RPMI7951 (cell line): Measurements from ENCODE around the gene ATP13A3. TPM values are rescaled to one million over a fixed set of nuclear protein-coding genes. Genes with fewer than 3 reads are reported as not detected.

Experiments used
- DNase-seq: peaks from one replicate; pipeline ENCODE4 v3.0.0-alpha.2; 2012; ENCODE audit warnings: low read depth
- total RNA-seq: library from RNA; depleted of rRNA; stranded (reverse); fragments of >200 nt; shearing (Covaris generic); gene quantifications from 2 replicates; pipeline ENCODE4 v1.2.3, GENCODE V29; 2014

ATP13A3 gene
- total RNA-seq, 1 experiment from 2014 or later = 126 TPM

GRCh38 chr3:194443901-194444300 lies 42.9 kb downstream of the ATP13A3 start:
- no peak for DNase-seq

GRCh38 chr3:194440756-194441155 lies 46.0 kb downstream of the ATP13A3 start:
- DNase-seq = no peak

- no peak for DNase-seq
Observed at GRCh38 chr3:194439881-194440550, 46.8 kb downstream of the ATP13A3 start.

- DNase-seq = no peak
Observed at GRCh38 chr3:194434503-194434902, 52.3 kb downstream of the ATP13A3 start.

GRCh38 chr3:194431554-194431953 lies 55.2 kb downstream of the ATP13A3 start:
- no peak for DNase-seq

GRCh38 chr3:194425399-194425798 lies 61.4 kb downstream of the ATP13A3 start:
- DNase-seq = no peak

- DNase-seq = no peak
Observed at GRCh38 chr3:194424953-194425352, 61.8 kb downstream of the ATP13A3 start.

GRCh38 chr3:194424373-194424772 lies 62.4 kb downstream of the ATP13A3 start:
- DNase-seq = no peak

- DNase-seq = no peak
Observed at GRCh38 chr3:194423317-194423716, 63.5 kb downstream of the ATP13A3 start.

GRCh38 chr3:194422188-194422587 lies 64.6 kb downstream of the ATP13A3 start:
- peak; percentile 14 for DNase-seq

- DNase-seq = no peak
Observed at GRCh38 chr3:194418671-194419070, 68.1 kb downstream of the ATP13A3 start.

- DNase-seq = peak; percentile 23
Observed at GRCh38 chr3:194407423-194407822, 79.4 kb downstream of the ATP13A3 start.

GRCh38 chr3:194405766-194406165 lies 81.0 kb downstream of the ATP13A3 start:
- DNase-seq = no peak

- DNase-seq = peak; percentile 58
Observed at GRCh38 chr3:194404365-194405140, 82.2 kb downstream of the ATP13A3 start.

- DNase-seq = no peak
Observed at GRCh38 chr3:194401868-194402329, 84.9 kb downstream of the ATP13A3 start.

GRCh38 chr3:194401346-194401745 lies 85.5 kb downstream of the ATP13A3 start:
- no peak for DNase-seq

GRCh38 chr3:194399874-194400411 lies 86.9 kb downstream of the ATP13A3 start:
- no peak for DNase-seq

GRCh38 chr3:194399166-194399565 lies 87.6 kb downstream of the ATP13A3 start, which contains the start of gene GP5:
GP5 (minus strand) TSS chr3:194399266; CDS start chr3:194398282, 984 bp downstream.
- DNase-seq = no peak

GRCh38 chr3:194397757-194398312 lies 89.0 kb downstream of the ATP13A3 start:
- no peak for DNase-seq

- no peak for DNase-seq
Observed at GRCh38 chr3:194396859-194397756, 89.7 kb downstream of the ATP13A3 start.

GRCh38 chr3:194396539-194396858 lies 90.3 kb downstream of the ATP13A3 start:
- no peak for DNase-seq
